NCI-H748 treated with DMSO at 0.1 percent for 48 hours (cell line): Measurements from ENCODE around the gene CRYGN.
A peak's percentile ranks its signal among the peaks of the same experiment; 100 is the strongest.

Experiments
- DNase-seq: peaks from one replicate; lab custom pipeline; 2025; lab: John Stamatoyannopoulos, UW

The CRYGN gene

DNA sequence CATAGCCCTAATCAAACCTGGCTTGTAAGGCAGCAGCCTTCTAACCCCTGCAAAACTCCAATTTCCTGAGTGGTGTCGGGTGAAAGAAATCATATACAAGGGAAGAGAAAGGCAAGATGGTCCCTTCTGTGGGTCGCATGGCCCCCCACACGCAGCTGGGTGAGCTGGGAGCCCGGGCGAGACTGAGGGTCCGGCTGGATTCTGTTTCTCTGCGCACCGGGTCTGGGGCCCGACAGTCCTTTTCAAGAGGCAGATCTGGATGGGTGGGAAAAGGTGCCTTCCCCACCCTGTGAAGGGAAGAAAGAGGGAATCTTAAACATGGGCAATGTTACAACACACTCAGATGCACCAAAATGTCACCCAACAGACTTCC lies 48.6 kb downstream of the CRYGN start:
- DNase-seq, result no peak

DNA sequence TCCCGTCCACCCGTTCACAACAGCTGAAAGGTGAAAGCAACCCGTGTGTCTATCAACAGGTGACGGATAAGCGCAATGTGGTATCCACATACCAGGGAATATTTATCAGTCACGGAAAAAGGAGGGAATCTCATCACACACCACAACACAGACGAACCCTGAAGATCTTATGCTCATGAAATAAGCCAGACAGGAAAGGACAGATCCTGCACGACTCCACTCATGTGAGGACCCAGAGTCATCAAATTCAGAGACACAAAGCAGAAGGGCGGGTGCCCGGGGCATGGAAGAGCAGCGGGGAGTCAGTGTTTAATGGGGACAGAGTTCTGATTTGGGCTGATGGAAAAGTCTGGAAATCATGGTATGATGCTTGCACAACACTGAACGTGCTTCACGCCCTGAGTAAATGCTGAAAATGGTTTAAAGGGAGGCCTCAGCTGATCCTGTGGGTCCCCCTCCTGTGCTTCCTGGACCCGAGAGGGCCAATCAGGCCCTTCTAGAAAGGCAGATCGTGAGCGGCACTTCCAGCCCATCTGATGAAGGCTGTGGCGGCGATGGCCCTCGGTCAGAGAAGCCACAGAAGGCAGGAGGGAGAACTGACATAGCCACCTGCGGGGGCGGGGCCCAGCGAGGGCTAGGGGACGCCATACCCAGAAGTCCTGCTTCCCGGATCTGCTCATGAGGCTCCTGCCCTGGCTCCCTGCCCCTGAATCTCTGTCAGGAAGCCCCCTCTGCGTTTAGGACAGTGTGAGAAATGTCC lies 49.2 kb downstream of the CRYGN start:
- DNase-seq, result no peak

- no peak for DNase-seq
Measured at GRCh38 chr7:151389768-151390597, 50.0 kb downstream of the CRYGN start.

GRCh38 chr7:151389096-151389767 lies 50.7 kb downstream of the CRYGN start:
- DNase-seq, result no peak

DNA sequence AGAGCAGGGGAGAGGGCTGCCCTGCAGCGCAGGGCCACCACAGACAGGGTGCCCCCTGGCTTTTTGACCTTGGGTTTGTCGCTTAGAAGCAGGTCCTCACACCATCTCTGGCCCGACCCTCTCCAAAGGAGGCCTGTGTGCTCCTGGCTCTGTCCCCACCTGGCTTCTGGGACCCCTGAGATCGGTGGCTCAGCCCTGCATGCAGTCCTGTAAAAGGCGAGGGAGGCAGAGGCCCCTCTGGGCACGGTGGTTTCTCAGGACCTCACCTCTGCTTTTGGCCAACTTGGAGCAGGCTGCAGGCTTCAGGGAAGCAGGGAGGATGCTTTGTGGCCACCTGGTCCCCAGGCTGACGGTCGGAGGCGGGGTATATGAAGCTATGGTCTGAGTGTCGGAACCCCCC lies 51.5 kb downstream of the CRYGN start:
- DNase-seq, result no peak

DNA sequence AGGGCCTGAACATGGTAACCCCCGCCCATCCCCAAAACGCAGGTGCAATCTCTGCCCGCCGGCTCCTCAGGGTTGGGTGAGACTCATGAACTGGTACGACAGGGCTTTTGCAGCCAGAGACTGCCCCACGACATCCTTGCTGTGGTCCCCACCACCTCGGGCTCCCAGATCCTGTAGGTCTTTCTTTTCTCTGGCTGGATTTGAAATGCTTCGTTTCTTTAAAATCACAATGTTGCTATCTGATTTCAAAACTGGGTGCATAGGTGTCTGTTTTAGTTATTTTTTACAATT lies 52.0 kb downstream of the CRYGN start:
- DNase-seq, result no peak

GRCh38 chr7:151387161-151388006 lies 52.6 kb downstream of the CRYGN start:
- no peak for DNase-seq

DNA sequence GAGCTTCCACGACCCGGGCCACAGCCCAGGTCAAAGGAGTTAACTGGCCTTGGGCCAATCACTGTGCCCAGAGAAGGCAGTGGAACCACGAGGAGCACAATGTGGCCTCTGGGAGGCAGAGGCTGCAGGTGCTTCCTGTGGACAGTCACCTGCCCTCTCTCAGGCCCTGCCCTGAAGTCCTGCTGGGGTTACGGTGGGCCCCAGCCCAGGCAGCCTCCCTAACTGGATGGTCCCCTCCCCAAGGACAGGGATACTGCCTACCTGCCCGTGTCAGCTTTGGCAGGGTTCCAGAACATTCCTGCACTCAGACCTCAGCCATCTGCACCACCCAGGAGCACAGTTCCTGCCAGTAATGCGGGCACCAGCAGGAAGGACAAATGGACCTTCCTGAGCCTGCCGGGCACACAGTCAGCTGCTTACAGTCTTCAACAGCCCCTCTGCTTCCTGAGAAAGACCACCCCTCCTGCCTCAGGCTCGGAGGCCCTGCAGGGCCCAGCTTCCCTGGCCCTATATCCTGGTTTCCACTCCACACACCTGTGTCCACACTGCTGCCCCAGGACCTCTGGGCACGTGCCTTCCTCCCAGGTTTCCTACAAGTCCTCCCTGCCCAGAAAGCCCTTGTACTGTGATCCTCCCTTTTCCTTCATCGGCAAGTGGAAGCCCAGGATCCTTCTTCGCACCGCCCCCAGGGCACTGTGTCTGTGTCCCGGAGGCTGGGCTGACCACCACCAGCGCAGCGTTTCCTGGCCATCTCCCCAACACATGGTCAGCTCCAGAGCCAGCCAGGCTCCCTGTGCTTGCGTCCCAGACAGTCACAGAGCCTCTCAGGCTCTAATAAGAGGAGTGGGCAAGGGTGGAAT lies 53.4 kb downstream of the CRYGN start:
- no peak for DNase-seq

DNA sequence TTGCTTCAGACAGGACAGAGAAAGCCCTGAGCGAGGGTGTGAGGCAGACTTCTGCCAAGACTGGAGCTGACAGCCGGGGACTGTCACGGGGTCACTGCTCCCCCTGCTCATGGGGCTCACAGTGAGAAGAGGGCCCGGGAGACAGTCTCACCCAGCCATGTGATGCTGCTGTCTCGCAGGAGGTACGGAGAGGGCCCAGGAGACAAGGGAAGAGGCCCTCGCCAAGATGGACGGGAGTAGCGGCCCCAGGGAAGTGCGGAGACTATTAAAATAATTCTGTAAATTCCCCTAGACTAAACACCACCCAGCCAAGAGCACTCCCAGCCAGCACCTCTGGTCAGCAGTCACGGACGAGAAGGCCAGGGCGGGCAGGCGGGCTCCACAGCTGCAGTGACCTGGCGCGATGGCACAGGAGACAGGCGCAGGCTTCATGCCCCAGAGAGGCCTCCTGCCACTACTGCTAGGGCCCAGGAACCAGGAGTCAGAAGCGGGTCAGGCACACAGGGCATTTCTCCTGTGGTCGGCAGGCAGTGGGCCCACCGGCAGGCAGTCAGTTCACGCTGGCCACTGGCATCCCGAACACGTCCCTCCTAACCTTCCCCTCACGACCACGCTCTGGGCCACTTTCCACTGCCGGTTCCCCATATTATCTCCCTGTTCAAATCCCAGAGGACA lies 54.2 kb downstream of the CRYGN start:
- no peak for DNase-seq

- DNase-seq, result no peak
Measured at GRCh38 chr7:151384776-151385625, 54.9 kb downstream of the CRYGN start.

DNA sequence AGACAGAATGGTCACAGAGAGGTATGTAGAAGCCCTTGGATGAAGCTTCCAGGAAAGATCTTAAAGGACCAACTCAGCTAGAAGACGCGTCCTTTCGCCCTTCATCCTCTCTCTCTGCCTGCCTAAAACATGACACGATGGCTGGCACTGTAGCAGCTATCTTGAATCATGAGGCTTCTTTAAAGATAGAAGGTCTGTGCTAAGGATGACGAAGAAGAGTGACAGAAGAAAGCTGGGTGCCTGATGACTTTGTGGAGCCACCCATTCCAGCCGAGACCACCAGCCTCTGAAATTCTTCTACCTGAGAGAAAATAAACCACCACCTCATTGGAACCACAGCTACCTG lies 55.6 kb downstream of the CRYGN start:
- no peak for DNase-seq

GRCh38 chr7:151383638-151384351 lies 56.1 kb downstream of the CRYGN start:
- no peak for DNase-seq

DNA sequence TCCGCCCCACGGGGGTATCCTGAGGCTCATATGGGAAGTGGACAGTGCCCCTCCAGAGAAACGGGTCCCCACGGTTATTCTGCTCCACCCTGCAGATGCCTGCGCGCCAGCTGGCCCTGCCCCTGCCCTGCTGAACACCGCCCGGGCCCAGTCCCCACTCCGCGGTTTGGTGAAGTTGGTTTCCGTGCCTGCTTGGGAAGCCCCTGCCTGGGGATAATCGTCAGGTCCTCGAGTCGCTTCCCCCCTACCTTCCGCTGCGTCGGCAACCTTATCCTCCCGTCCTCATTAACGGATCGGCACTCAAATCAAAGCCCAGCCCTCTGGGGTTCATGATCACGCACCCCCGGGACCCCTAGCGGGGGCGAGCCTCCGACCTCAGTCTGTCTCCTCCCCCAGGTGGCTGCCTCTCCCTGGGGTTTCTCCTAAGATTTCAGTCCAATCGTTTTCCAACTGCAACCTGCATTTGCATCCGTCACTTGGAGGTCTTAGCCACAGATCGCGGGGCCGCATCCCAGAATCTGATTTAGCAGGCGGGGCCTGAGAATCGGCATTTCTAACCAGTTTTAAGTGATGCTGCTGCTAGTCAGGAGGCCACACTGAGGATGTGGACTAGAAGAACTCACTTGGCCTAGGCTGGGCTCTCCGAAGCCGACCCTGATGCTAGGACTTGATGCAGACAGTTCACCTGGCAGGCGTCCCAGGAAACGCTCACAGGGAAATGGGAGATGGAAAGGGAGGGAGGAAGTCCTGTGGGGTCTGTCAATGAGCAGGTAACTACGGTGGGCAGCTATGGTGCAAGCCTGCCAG lies 57.7 kb downstream of the CRYGN start:
- DNase-seq, result peak; percentile 2

DNA sequence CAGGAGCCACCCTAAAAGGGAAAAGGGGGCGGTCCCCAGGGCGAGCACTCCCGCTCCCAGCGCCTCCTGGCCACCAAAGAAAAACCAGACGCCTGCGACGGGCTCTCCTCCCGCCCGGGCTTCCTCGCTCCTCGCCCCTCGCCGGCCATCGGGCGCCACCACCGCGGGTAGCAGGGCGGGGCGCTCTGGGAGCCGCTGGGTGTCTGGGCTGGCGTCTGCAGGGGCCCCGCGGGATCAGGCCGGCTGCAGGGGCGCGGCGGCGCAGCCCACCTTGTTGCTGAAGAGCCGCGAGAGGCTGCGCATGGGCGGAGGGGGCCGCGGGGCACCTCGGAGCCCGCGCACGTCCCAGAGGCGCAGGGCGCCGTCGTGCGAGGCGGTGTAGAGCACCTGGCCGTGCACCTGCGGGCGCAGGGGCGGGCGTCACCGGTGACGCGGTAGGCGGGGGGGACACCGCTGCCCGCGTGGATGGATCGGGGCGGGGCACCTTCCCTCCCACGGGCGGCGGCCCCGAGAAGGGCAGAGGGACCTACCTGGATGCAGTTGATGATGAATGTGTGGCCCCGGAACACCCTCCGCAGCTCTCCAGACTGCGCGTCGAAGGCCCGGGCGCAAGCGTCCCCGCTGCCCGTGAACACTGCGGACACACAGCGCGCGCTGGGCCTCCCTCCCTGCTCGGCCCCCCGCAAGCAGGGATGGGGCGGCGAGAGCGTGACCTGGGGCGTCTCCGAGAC lies 58.4 kb downstream of the CRYGN start:
- no peak for DNase-seq

GRCh38 chr7:151381098-151381347 lies 58.9 kb downstream of the CRYGN start:
- no peak for DNase-seq

DNA sequence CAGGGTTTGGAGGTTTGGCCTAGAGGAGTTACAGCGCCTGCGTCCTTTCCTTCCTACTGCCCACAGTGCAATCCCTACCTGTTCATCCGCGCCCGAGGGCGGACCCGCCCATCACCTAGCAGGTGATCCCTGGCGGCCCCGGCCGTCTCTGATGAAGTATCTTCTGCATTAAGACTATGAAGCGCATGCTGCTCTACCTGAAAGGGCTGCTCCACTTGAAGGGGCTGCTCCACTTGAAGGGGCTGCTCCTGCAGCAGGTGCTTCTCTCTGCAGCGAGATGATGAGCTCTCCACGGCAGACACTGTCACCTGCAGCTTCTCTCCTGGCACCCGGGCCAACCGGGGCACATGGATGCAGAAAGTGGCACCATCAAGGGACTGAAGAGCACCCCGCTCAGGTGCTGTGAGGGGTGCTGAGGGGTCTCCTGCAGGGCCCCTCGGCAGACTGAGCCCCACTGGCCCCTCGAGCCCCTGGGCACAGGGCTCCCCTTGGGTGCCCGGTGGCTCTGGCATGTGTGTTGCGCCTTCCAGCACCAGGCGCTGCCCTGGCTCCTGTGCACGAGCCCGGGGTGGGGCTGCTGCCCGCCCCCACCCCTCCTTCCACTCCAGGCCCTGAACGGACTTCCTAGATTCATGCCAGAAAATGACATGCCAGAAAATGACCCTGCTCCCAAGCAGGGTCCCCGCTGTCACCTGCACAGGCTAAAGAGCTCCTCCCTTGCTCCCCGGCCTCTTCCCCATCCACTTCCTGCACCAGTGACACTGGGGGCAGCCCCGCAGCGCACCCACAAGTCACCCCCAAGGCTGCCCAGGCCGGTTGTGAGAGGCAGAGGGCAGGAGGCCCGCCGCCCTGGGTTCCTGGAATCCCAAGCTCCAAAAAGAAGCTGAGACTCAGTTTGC lies 59.5 kb downstream of the CRYGN start:
- no peak for DNase-seq
